Omental fat pad (tissue), 4 donors: Measurements from ENCODE around the gene MUC21. TPM values are rescaled to one million over a fixed set of nuclear protein-coding genes. Genes with fewer than 3 reads are reported as not detected.

Experiments used
- ATAC-seq: fragments of 150-250 bp; one replicate; pipeline ENCODE4 v1.9.1; 2016; ENCODE audit warnings: mild to moderate bottlenecking, moderate library complexity; ENCODE audit not compliant: low FRiP score
- DNase-seq: peaks from one replicate; pipeline ENCODE4 v3.0.0-alpha.2; 2019; ENCODE audit warnings: low spot score
- CTCF ChIP-seq, 3 donors: fragments of 450-650 bp; IDR thresholded peaks; one replicate each; pipeline ENCODE4 v1.5.1; 2016 to 2017; ENCODE audit warnings: antibody characterized with exemption in 3 of 3, mild to moderate bottlenecking in 3 of 3, moderate library complexity in 2 of 3
- total RNA-seq, 4 donors: library from RNA; depleted of rRNA; stranded (reverse); fragments of >200 nt; gene quantifications; one replicate each; pipeline ENCODE4 v1.1.0, GENCODE V29; 2016

The MUC21 gene
- total RNA-seq, 4 donors from 2014 or later = not detected

GRCh38 chr6:31035862-31036497, 52.5 kb downstream of the MUC21 start:
- ATAC-seq (peak; percentile 30), DNase-seq (no peak)
- no peak for TF ChIP-seq CTCF (IDR thresholded peaks at IDR 0.05)

- DNase-seq (no peak), ATAC-seq (no peak)
- TF ChIP-seq CTCF (IDR thresholded peaks at IDR 0.05) = no peak
These were observed 53.7 kb downstream of the MUC21 start for GRCh38 chr6:31037169-31037568.

- no peak for TF ChIP-seq CTCF (IDR thresholded peaks at IDR 0.05)
- ATAC-seq = no peak
These were observed 54.2 kb downstream of the MUC21 start for GRCh38 chr6:31037682-31038081.

GRCh38 chr6:31038559-31038958, 55.0 kb downstream of the MUC21 start:
- no peak for TF ChIP-seq CTCF (IDR thresholded peaks at IDR 0.05)
- no peak for ATAC-seq
- no peak for DNase-seq

More at GRCh38 chr6:31037682-31038081, 54.2 kb downstream of the MUC21 start:
- DNase-seq = no peak

Other genes starting within 250 kb of the MUC21 start
- 100 to 1,000 TPM in 3 of 4 donors, 10 to 100 TPM in 1; 90.2 to 156 (median 142) TPM for gene FLOT1, start 241.0 kb upstream of the MUC21 start, total RNA-seq
- gene IER3, start 239.2 kb upstream of the MUC21 start, total RNA-seq = 100 to 1,000 TPM in 1 of 4 donors, 10 to 100 TPM in 2, 1 to 10 TPM in 1; 6.8 to 224 (median 43.4) TPM
- 10 to 100 TPM in 3 of 4 donors, 1 to 10 TPM in 1; 9.9 to 77.3 (median 48.7) TPM for gene DDR1, start 99.2 kb upstream of the MUC21 start, total RNA-seq
- 10 to 100 TPM; 10.3 to 22.2 (median 14.7) TPM for gene GTF2H4, start 75.5 kb upstream of the MUC21 start, total RNA-seq
- gene VARS2, start 69.5 kb upstream of the MUC21 start, total RNA-seq = 10 to 100 TPM; 14.0 to 18.8 (median 16.6) TPM
- gene SFTA2, start 51.5 kb upstream of the MUC21 start, total RNA-seq = not detected
- gene MUCL3, start 42.7 kb upstream of the MUC21 start, total RNA-seq = under 1 TPM in 1 of 4 donors, not detected in 3; 0.19 TPM
- gene MUC22, start 26.8 kb downstream of the MUC21 start, total RNA-seq = not detected
- gene C6orf15, start 128.9 kb downstream of the MUC21 start, total RNA-seq = not detected
- gene PSORS1C1, start 131.1 kb downstream of the MUC21 start, total RNA-seq = 1 to 10 TPM in 3 of 4 donors, under 1 TPM in 1; 0.60 to 1.3 (median 1.3) TPM
- gene CDSN, start 136.7 kb downstream of the MUC21 start, total RNA-seq = not detected
- gene PSORS1C2, start 155.3 kb downstream of the MUC21 start, total RNA-seq = not detected
- 10 to 100 TPM in 1 of 4 donors, 1 to 10 TPM in 3; 4.6 to 21.1 (median 5.0) TPM for gene CCHCR1, start 174.1 kb downstream of the MUC21 start, total RNA-seq
- 10 to 100 TPM in 1 of 4 donors, 1 to 10 TPM in 3; 1.9 to 19.5 (median 2.7) TPM for gene TCF19, start 174.9 kb downstream of the MUC21 start, total RNA-seq
- gene POU5F1, start 187.0 kb downstream of the MUC21 start, total RNA-seq = 1 to 10 TPM in 2 of 4 donors, under 1 TPM in 1, not detected in 1; 0.37 to 2.4 (median 1.3) TPM